Keratinocyte (primary cell): ENCODE measurements around the gene IPMK. TPM values are rescaled to one million over a fixed set of nuclear protein-coding genes. Genes with fewer than 3 reads are reported as not detected.

Experiments used
- DNase-seq: peaks from one replicate; pipeline ENCODE4 v3.0.0-alpha.2; 2011; ENCODE audit warnings: low read depth, missing footprints, low spot score
- FAIRE-seq: peaks from 2 replicates; lab custom pipeline; 2011; peaks lifted over from hg19 to GRCh38; lab: Jason Lieb, UNC
- H2AFZ ChIP-seq: 2 replicates; pipeline ENCODE4 v1.6.0; 2012; ENCODE audit warnings: low read length, control low read depth, inconsistent platforms; ENCODE audit not compliant: control insufficient read depth
- H3K27ac ChIP-seq: 2 replicates; pipeline ENCODE4 v1.5.1; 2011; ENCODE audit warnings: low read length; ENCODE audit not compliant: control insufficient read depth, insufficient read depth
- H3K27me3 ChIP-seq: 3 replicates; pipeline ENCODE4 v1.6.0; 2011; ENCODE audit warnings: low read length; ENCODE audit not compliant: control insufficient read depth, insufficient read depth; ENCODE audit errors: extremely low read depth
- H3K36me3 ChIP-seq, 2 experiments: 2 replicates in 1 of 2; 3 replicates in 1 of 2; pipeline ENCODE4 v1.5.1; 2011; ENCODE audit warnings: low read length in 2 of 2, mild to moderate bottlenecking in 1 of 2; ENCODE audit not compliant: control insufficient read depth in 2 of 2, insufficient read depth in 2 of 2; ENCODE audit errors: extremely low read depth in 1 of 2
- H3K4me1 ChIP-seq: 3 replicates; pipeline ENCODE4 v1.5.1; 2011; ENCODE audit warnings: low read length; ENCODE audit not compliant: control insufficient read depth, insufficient read depth; ENCODE audit errors: extremely low read depth
- H3K4me2 ChIP-seq: 3 replicates; pipeline ENCODE4 v1.6.0; 2011; ENCODE audit warnings: low read depth, low read length; ENCODE audit not compliant: control insufficient read depth, insufficient read depth; ENCODE audit errors: extremely low read depth
- H3K4me3 ChIP-seq, 3 experiments: fragments of 200-600 bp in 1 of 3; sonication (generic) in 1 of 3; 2 replicates in 2 of 3; 3 replicates in 1 of 3; pipeline ENCODE4 v1.5.1; 2011 to 2016; ENCODE audit warnings: low read length in 3 of 3, mild to moderate bottlenecking in 3 of 3, control low read depth in 2 of 3, inconsistent platforms in 1 of 3, low read depth in 1 of 3, mixed read lengths in 1 of 3, mixed run types in 1 of 3, moderate library complexity in 1 of 3; ENCODE audit not compliant: control insufficient read depth in 2 of 3, insufficient read depth in 2 of 3; ENCODE audit errors: extremely low read depth in 1 of 3
- H3K79me2 ChIP-seq: 2 replicates; pipeline ENCODE4 v1.6.0; 2012; ENCODE audit warnings: low read length; ENCODE audit not compliant: control insufficient read depth, insufficient read depth
- H3K9ac ChIP-seq: 3 replicates; pipeline ENCODE4 v1.6.0; 2011; ENCODE audit warnings: low read length; ENCODE audit not compliant: control insufficient read depth, insufficient read depth; ENCODE audit errors: extremely low read depth
- H3K9me1 ChIP-seq: 3 replicates; pipeline ENCODE4 v1.6.0; 2011; ENCODE audit warnings: low read length; ENCODE audit not compliant: control insufficient read depth, insufficient read depth; ENCODE audit errors: extremely low read depth
- H3K9me3 ChIP-seq: 2 replicates; pipeline ENCODE4 v1.5.1; 2012; ENCODE audit warnings: low read depth, low read length; ENCODE audit not compliant: control insufficient read depth
- H4K20me1 ChIP-seq: 3 replicates; pipeline ENCODE4 v1.6.0; 2011; ENCODE audit warnings: low read length; ENCODE audit not compliant: control insufficient read depth, insufficient read depth; ENCODE audit errors: extremely low read depth
- EZH2 ChIP-seq: IDR thresholded peaks from one replicate; pipeline ENCODE4 v1.6.1; 2012; ENCODE audit warnings: inconsistent platforms, mild to moderate bottlenecking, low read length, moderate library complexity
- dilution Hi-C: fragments of 300-500 bp; cut with MboI; formaldehyde crosslinking; loops from one replicate; pipeline ENCODE4 v1.7.0; 2020; ENCODE audit warnings: low sequenced_read_pairs; ENCODE audit not compliant: extremely low pct_ligation_motif_present
- polyA plus RNA-seq, 5 experiments: library from polyadenylated mRNA; depleted of rRNA in 3 of 5; stranded (reverse) in 3 of 5; stranded (forward) in 1 of 5; unstranded in 1 of 5; fragments of >200 nt; gene quantifications; 1 replicate in 1 of 5; 2 replicates in 3 of 5; 3 replicates in 1 of 5; pipeline versions ENCODE4 v1.2.1 to v1.2.3, GENCODE V29; 2011 to 2012; ENCODE audit warnings: missing spikeins in 2 of 5, low read depth in 1 of 5, low replicate concordance in 1 of 5
- TF ChIP-seq, protein P1 (sequence below), 3 experiments: IDR thresholded peaks in 1 of 3; conservative IDR thresholded peaks in 1 of 3; optimal IDR thresholded peaks in 1 of 3; 2 replicates in 2 of 3; 3 replicates in 1 of 3; pipeline versions ENCODE3 to v1.5.1; 2011; ENCODE audit warnings: low read length in 3 of 3, mild to moderate bottlenecking in 3 of 3, moderate library complexity in 2 of 3, control low read depth in 1 of 3, inconsistent platforms in 1 of 3; ENCODE audit not compliant: insufficient read depth in 2 of 3; ENCODE audit errors: extremely low read depth in 1 of 3

Gene IPMK
- polyA plus RNA-seq, 1 donor (not counting 4 experiments of a cell fraction or from before 2014, with no cell fraction given), result 4.5 TPM

GRCh38 chr10:58225654-58226053 lies 42.0 kb downstream of the IPMK start:
- FAIRE-seq (no peak), DNase-seq (no peak)
- Histone ChIP-seq H3K27ac (no peak overlapping the region), H3K27me3 (no peaks in the 10 kb centered on the region), H3K79me2 (no peaks in the 10 kb centered on the region), H2AFZ (no peak overlapping the region), H3K4me1 (no peaks in the 10 kb centered on the region), H4K20me1 (no peaks in the 10 kb centered on the region), H3K4me2 (no peak overlapping the region), H3K36me3 (no peaks in the 10 kb centered on the region), H3K9me1 (no peaks in the 10 kb centered on the region), H3K9ac (no peak overlapping the region), H3K4me3 (no peak overlapping the region), H3K9me3 (no peaks in the 10 kb centered on the region)
- dilution Hi-C loops, result no loop called here
- TF ChIP-seq, protein P1, sequence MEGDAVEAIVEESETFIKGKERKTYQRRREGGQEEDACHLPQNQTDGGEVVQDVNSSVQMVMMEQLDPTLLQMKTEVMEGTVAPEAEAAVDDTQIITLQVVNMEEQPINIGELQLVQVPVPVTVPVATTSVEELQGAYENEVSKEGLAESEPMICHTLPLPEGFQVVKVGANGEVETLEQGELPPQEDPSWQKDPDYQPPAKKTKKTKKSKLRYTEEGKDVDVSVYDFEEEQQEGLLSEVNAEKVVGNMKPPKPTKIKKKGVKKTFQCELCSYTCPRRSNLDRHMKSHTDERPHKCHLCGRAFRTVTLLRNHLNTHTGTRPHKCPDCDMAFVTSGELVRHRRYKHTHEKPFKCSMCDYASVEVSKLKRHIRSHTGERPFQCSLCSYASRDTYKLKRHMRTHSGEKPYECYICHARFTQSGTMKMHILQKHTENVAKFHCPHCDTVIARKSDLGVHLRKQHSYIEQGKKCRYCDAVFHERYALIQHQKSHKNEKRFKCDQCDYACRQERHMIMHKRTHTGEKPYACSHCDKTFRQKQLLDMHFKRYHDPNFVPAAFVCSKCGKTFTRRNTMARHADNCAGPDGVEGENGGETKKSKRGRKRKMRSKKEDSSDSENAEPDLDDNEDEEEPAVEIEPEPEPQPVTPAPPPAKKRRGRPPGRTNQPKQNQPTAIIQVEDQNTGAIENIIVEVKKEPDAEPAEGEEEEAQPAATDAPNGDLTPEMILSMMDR (optimal IDR thresholded peaks at IDR 0.05 in 1 of 3, IDR thresholded peaks at IDR 0.05 in 1 of 3, conservative IDR thresholded peaks at IDR 0.05 in 1 of 3; ENCODE audit: extremely low read depth in 1 of 3, insufficient read depth in 2 of 3, low read length in 3 of 3), result no peak
- TF ChIP-seq EZH2, result no peak

DNA sequence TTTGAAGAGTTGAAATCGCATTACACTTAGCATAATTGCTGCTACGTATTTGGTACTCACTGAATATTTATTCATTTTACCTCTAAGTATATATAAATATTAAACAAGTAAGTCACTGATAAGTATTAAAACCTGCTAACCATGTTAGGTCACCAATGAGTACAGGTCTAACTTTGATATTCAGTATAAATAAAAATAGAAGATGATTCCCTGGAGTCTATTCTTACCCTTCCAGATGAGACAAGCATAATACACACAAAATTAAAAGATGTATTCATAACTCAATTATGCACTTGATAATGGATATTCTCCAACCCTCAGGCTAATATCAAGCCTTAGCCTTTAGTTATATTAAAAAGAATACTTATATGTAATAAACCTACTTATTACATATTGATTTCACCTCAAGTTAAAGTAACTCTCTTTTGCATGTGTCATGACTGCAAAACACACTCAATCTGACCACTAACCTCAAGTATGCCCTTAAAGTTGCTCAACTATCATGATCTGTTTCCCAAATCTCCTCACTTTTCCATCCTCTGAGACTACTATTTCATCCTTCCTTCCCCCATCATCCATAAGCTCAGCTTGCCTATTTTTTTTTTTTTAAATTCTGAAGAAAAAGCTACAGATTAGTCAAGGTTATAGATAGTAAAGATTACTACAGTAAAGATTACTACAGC lies 46.8 kb downstream of the IPMK start:
- dilution Hi-C loops, result no loop called here
- no peaks in the 10 kb centered on the region for H3K79me2 ChIP-seq
- no peaks in the 10 kb centered on the region for H3K27me3 ChIP-seq
- H3K9me1 ChIP-seq, result no peaks in the 10 kb centered on the region
- H3K4me2 ChIP-seq, result no peak overlapping the region
- H3K4me3 ChIP-seq, result no peak overlapping the region
- no peaks in the 10 kb centered on the region for H4K20me1 ChIP-seq
- H3K9ac ChIP-seq, result no peak overlapping the region
- DNase-seq, result no peak
- no peak for FAIRE-seq
- no peaks in the 10 kb centered on the region for H3K9me3 ChIP-seq
- TF ChIP-seq EZH2, result no peak
- TF ChIP-seq, protein P1 (optimal IDR thresholded peaks at IDR 0.05 in 1 of 3, IDR thresholded peaks at IDR 0.05 in 1 of 3, conservative IDR thresholded peaks at IDR 0.05 in 1 of 3; ENCODE audit: extremely low read depth in 1 of 3, insufficient read depth in 2 of 3, low read length in 3 of 3), result no peak
- no peaks in the 10 kb centered on the region for H3K36me3 ChIP-seq
- H3K4me1 ChIP-seq, result no peaks in the 10 kb centered on the region
- no peak overlapping the region for H3K27ac ChIP-seq
- no peak overlapping the region for H2AFZ ChIP-seq
